ES-I3 (cell line): ENCODE measurements around the gene DPF3.
"Not testable (repeated sequence)": the region's sequence is repeated elsewhere in the genome, so short reads cannot be mapped to it uniquely, and the experiment has no call there.

Experiments
- H3K36me3 ChIP-seq: 2 replicates; pipeline ENCODE4 v1.6.1; 2013; ENCODE audit warnings: mild to moderate bottlenecking, low read length, control low read depth, moderate library complexity; ENCODE audit not compliant: insufficient read depth
- H3K4me1 ChIP-seq: 2 replicates; pipeline ENCODE4 v1.6.1; 2013; ENCODE audit warnings: mild to moderate bottlenecking, control low read depth, low read length; ENCODE audit not compliant: insufficient read depth
- H3K9ac ChIP-seq: 2 replicates; pipeline ENCODE4 v1.6.1; 2013; ENCODE audit warnings: low read depth, mild to moderate bottlenecking, low read length, moderate library complexity
- H3K9me3 ChIP-seq: 2 replicates; pipeline ENCODE4 v1.6.1; 2013; ENCODE audit warnings: mild to moderate bottlenecking, low read length, moderate library complexity; ENCODE audit not compliant: control insufficient read depth, insufficient read depth

Gene DPF3

GRCh38 chr14:72756967-72757366, 136.9 kb downstream of the DPF3 start:
- Histone ChIP-seq H3K4me1 (no peaks in the 10 kb centered on the region), H3K36me3 (no peaks in the 10 kb centered on the region), H3K9me3 (peaks cover 9% of the 10 kb centered on the region; the same call in 1 of the 2 replicates), H3K9ac (no peak overlapping the region)

GRCh38 chr14:72755766-72756165, 138.1 kb downstream of the DPF3 start:
- Histone ChIP-seq H3K4me1 (no peaks in the 10 kb centered on the region), H3K9ac (no peak overlapping the region), H3K36me3 (no peaks in the 10 kb centered on the region), H3K9me3 (peaks cover 9% of the 10 kb centered on the region; the same call in 1 of the 2 replicates)

GRCh38 chr14:72754949-72755348, 139.0 kb downstream of the DPF3 start:
- Histone ChIP-seq H3K4me1 (no peaks in the 10 kb centered on the region), H3K36me3 (no peaks in the 10 kb centered on the region), H3K9ac (no peak overlapping the region), H3K9me3 (peaks cover 7% of the 10 kb centered on the region; the same call in 1 of the 2 replicates)

GRCh38 chr14:72753879-72754400, 140.0 kb downstream of the DPF3 start:
- H3K36me3 ChIP-seq, result no peaks in the 10 kb centered on the region
- H3K4me1 ChIP-seq, result no peaks in the 10 kb centered on the region
- H3K9me3 ChIP-seq, result no peaks in the 10 kb centered on the region
- no peak overlapping the region for H3K9ac ChIP-seq

GRCh38 chr14:72753044-72753710, 140.7 kb downstream of the DPF3 start:
- Histone ChIP-seq H3K9me3 (no peaks in the 10 kb centered on the region), H3K4me1 (no peaks in the 10 kb centered on the region), H3K9ac (no peak overlapping the region), H3K36me3 (no peaks in the 10 kb centered on the region)

GRCh38 chr14:72752034-72752412, 141.9 kb downstream of the DPF3 start:
- Histone ChIP-seq H3K4me1 (no peaks in the 10 kb centered on the region), H3K36me3 (no peaks in the 10 kb centered on the region), H3K9me3 (no peaks in the 10 kb centered on the region)

GRCh38 chr14:72751276-72752033, 142.4 kb downstream of the DPF3 start:
- no peaks in the 10 kb centered on the region for H3K9me3 ChIP-seq
- H3K4me1 ChIP-seq, result no peaks in the 10 kb centered on the region
- no peak overlapping the region for H3K9ac ChIP-seq
- H3K36me3 ChIP-seq, result no peaks in the 10 kb centered on the region

More at GRCh38 chr14:72752034-72752412, 141.9 kb downstream of the DPF3 start:
- no peak overlapping the region for H3K9ac ChIP-seq

- not testable (repeated sequence) for H3K9me3 ChIP-seq, H3K36me3 ChIP-seq, H3K9ac ChIP-seq, H3K4me1 ChIP-seq
Measured at GRCh38 chr14:72748921-72749320, 145.0 kb downstream of the DPF3 start.

- Histone ChIP-seq H3K36me3 (no peaks in the 10 kb centered on the region), H3K4me1 (no peaks in the 10 kb centered on the region; the same call in 1 of the 2 replicates), H3K9me3 (no peaks in the 10 kb centered on the region), H3K9ac (no peak overlapping the region)
Measured at GRCh38 chr14:72747652-72748051, 146.2 kb downstream of the DPF3 start.

GRCh38 chr14:72745991-72746980, 147.6 kb downstream of the DPF3 start:
- Histone ChIP-seq H3K9ac (no peak overlapping the region), H3K4me1 (no peaks in the 10 kb centered on the region; the same call in 1 of the 2 replicates), H3K9me3 (no peaks in the 10 kb centered on the region), H3K36me3 (no peaks in the 10 kb centered on the region)

GRCh38 chr14:72745546-72745945, 148.4 kb downstream of the DPF3 start:
- no peaks in the 10 kb centered on the region for H3K36me3 ChIP-seq
- H3K9ac ChIP-seq, result no peak overlapping the region
- no peaks in the 10 kb centered on the region for H3K9me3 ChIP-seq
- no peaks in the 10 kb centered on the region; the same call in 1 of the 2 replicates for H3K4me1 ChIP-seq

- no peak overlapping the region for H3K9ac ChIP-seq
- H3K36me3 ChIP-seq, result no peaks in the 10 kb centered on the region
Measured at GRCh38 chr14:72744416-72745120, 149.3 kb downstream of the DPF3 start.

GRCh38 chr14:72743626-72744025, 150.3 kb downstream of the DPF3 start:
- Histone ChIP-seq H3K9ac (no peak overlapping the region), H3K9me3 (no peaks in the 10 kb centered on the region), H3K36me3 (no peaks in the 10 kb centered on the region), H3K4me1 (no peaks in the 10 kb centered on the region; the same call in 1 of the 2 replicates)

More at GRCh38 chr14:72744416-72745120, 149.3 kb downstream of the DPF3 start:
- Histone ChIP-seq H3K9me3 (no peaks in the 10 kb centered on the region), H3K4me1 (no peaks in the 10 kb centered on the region; the same call in 1 of the 2 replicates)
